Keratinocyte (primary cell): ENCODE results near the gene CORO1C. TPM values are rescaled to one million over a fixed set of nuclear protein-coding genes. Genes with fewer than 3 reads are reported as not detected.

Source experiments
- DNase-seq: peaks from one replicate; pipeline ENCODE4 v3.0.0-alpha.2; 2011; ENCODE audit warnings: low read depth, missing footprints, low spot score
- FAIRE-seq: peaks from 2 replicates; lab custom pipeline; 2011; peaks lifted over from hg19 to GRCh38; lab: Jason Lieb, UNC
- H2AFZ ChIP-seq: 2 replicates; pipeline ENCODE4 v1.6.0; 2012; ENCODE audit warnings: low read length, control low read depth, inconsistent platforms; ENCODE audit not compliant: control insufficient read depth
- H3K27ac ChIP-seq: 2 replicates; pipeline ENCODE4 v1.5.1; 2011; ENCODE audit warnings: low read length; ENCODE audit not compliant: control insufficient read depth, insufficient read depth
- H3K27me3 ChIP-seq: 3 replicates; pipeline ENCODE4 v1.6.0; 2011; ENCODE audit warnings: low read length; ENCODE audit not compliant: control insufficient read depth, insufficient read depth; ENCODE audit errors: extremely low read depth
- H3K36me3 ChIP-seq, 2 experiments: 2 replicates in 1 of 2; 3 replicates in 1 of 2; pipeline ENCODE4 v1.5.1; 2011; ENCODE audit warnings: low read length in 2 of 2, mild to moderate bottlenecking in 1 of 2; ENCODE audit not compliant: control insufficient read depth in 2 of 2, insufficient read depth in 2 of 2; ENCODE audit errors: extremely low read depth in 1 of 2
- H3K4me1 ChIP-seq: 3 replicates; pipeline ENCODE4 v1.5.1; 2011; ENCODE audit warnings: low read length; ENCODE audit not compliant: control insufficient read depth, insufficient read depth; ENCODE audit errors: extremely low read depth
- H3K4me2 ChIP-seq: 3 replicates; pipeline ENCODE4 v1.6.0; 2011; ENCODE audit warnings: low read depth, low read length; ENCODE audit not compliant: control insufficient read depth, insufficient read depth; ENCODE audit errors: extremely low read depth
- H3K4me3 ChIP-seq, 3 experiments: fragments of 200-600 bp in 1 of 3; sonication (generic) in 1 of 3; 2 replicates in 2 of 3; 3 replicates in 1 of 3; pipeline ENCODE4 v1.5.1; 2011 to 2016; ENCODE audit warnings: low read length in 3 of 3, mild to moderate bottlenecking in 3 of 3, control low read depth in 2 of 3, inconsistent platforms in 1 of 3, low read depth in 1 of 3, mixed read lengths in 1 of 3, mixed run types in 1 of 3, moderate library complexity in 1 of 3; ENCODE audit not compliant: control insufficient read depth in 2 of 3, insufficient read depth in 2 of 3; ENCODE audit errors: extremely low read depth in 1 of 3
- H3K79me2 ChIP-seq: 2 replicates; pipeline ENCODE4 v1.6.0; 2012; ENCODE audit warnings: low read length; ENCODE audit not compliant: control insufficient read depth, insufficient read depth
- H3K9ac ChIP-seq: 3 replicates; pipeline ENCODE4 v1.6.0; 2011; ENCODE audit warnings: low read length; ENCODE audit not compliant: control insufficient read depth, insufficient read depth; ENCODE audit errors: extremely low read depth
- H3K9me1 ChIP-seq: 3 replicates; pipeline ENCODE4 v1.6.0; 2011; ENCODE audit warnings: low read length; ENCODE audit not compliant: control insufficient read depth, insufficient read depth; ENCODE audit errors: extremely low read depth
- H3K9me3 ChIP-seq: 2 replicates; pipeline ENCODE4 v1.5.1; 2012; ENCODE audit warnings: low read depth, low read length; ENCODE audit not compliant: control insufficient read depth
- H4K20me1 ChIP-seq: 3 replicates; pipeline ENCODE4 v1.6.0; 2011; ENCODE audit warnings: low read length; ENCODE audit not compliant: control insufficient read depth, insufficient read depth; ENCODE audit errors: extremely low read depth
- EZH2 ChIP-seq: IDR thresholded peaks from one replicate; pipeline ENCODE4 v1.6.1; 2012; ENCODE audit warnings: inconsistent platforms, mild to moderate bottlenecking, low read length, moderate library complexity
- dilution Hi-C: fragments of 300-500 bp; cut with MboI; formaldehyde crosslinking; loops from one replicate; pipeline ENCODE4 v1.7.0; 2020; ENCODE audit warnings: low sequenced_read_pairs; ENCODE audit not compliant: extremely low pct_ligation_motif_present
- polyA plus RNA-seq, 5 experiments: library from polyadenylated mRNA; depleted of rRNA in 3 of 5; stranded (reverse) in 3 of 5; stranded (forward) in 1 of 5; unstranded in 1 of 5; fragments of >200 nt; gene quantifications; 1 replicate in 1 of 5; 2 replicates in 3 of 5; 3 replicates in 1 of 5; pipeline versions ENCODE4 v1.2.1 to v1.2.3, GENCODE V29; 2011 to 2012; ENCODE audit warnings: missing spikeins in 2 of 5, low read depth in 1 of 5, low replicate concordance in 1 of 5
- TF ChIP-seq, protein P1 (sequence below), 3 experiments: IDR thresholded peaks in 1 of 3; conservative IDR thresholded peaks in 1 of 3; optimal IDR thresholded peaks in 1 of 3; 2 replicates in 2 of 3; 3 replicates in 1 of 3; pipeline versions ENCODE3 to v1.5.1; 2011; ENCODE audit warnings: low read length in 3 of 3, mild to moderate bottlenecking in 3 of 3, moderate library complexity in 2 of 3, control low read depth in 1 of 3, inconsistent platforms in 1 of 3; ENCODE audit not compliant: insufficient read depth in 2 of 3; ENCODE audit errors: extremely low read depth in 1 of 3

The CORO1C gene
- polyA plus RNA-seq, 1 donor (not counting 4 experiments of a cell fraction or from before 2014, with no cell fraction given), result 283 TPM

DNA sequence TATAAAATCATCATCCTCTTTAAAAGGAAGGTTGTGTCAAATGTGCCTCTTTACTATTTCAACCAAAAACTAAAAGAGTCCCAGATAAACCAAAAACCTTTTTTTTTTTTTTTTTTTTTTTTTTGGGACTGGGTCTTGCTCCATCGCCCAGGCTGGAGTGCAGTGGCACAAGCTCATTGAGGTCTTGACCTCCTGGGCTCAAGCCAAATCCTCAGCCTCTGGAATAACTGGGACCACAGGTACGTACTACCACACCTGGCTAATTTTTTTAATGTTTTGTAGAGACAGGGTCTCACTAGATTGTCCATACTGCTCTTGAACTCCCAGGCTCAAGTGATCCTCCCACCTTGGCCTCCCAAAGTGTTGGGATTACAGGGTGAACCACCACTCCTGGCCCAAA lies 81.2 kb downstream of the CORO1C start:
- Histone ChIP-seq H3K79me2 (peaks cover 3% of the 10 kb centered on the region), H2AFZ (no peak overlapping the region), H3K4me1 (no peaks in the 10 kb centered on the region), H3K9ac (no peak overlapping the region), H3K9me3 (no peaks in the 10 kb centered on the region), H3K9me1 (no peaks in the 10 kb centered on the region), H4K20me1 (no peaks in the 10 kb centered on the region), H3K4me2 (no peak overlapping the region), H3K27ac (no peak overlapping the region), H3K27me3 (no peaks in the 10 kb centered on the region), H3K4me3 (no peak overlapping the region), H3K36me3 (peaks cover 47 to 57% of the 10 kb centered on the region in 2 experiments)
- no peak for DNase-seq
- FAIRE-seq, result no peak
- dilution Hi-C loops, result no loop called here
- TF ChIP-seq, protein P1, sequence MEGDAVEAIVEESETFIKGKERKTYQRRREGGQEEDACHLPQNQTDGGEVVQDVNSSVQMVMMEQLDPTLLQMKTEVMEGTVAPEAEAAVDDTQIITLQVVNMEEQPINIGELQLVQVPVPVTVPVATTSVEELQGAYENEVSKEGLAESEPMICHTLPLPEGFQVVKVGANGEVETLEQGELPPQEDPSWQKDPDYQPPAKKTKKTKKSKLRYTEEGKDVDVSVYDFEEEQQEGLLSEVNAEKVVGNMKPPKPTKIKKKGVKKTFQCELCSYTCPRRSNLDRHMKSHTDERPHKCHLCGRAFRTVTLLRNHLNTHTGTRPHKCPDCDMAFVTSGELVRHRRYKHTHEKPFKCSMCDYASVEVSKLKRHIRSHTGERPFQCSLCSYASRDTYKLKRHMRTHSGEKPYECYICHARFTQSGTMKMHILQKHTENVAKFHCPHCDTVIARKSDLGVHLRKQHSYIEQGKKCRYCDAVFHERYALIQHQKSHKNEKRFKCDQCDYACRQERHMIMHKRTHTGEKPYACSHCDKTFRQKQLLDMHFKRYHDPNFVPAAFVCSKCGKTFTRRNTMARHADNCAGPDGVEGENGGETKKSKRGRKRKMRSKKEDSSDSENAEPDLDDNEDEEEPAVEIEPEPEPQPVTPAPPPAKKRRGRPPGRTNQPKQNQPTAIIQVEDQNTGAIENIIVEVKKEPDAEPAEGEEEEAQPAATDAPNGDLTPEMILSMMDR (optimal IDR thresholded peaks at IDR 0.05 in 1 of 3, IDR thresholded peaks at IDR 0.05 in 1 of 3, conservative IDR thresholded peaks at IDR 0.05 in 1 of 3; ENCODE audit: extremely low read depth in 1 of 3, insufficient read depth in 2 of 3, low read length in 3 of 3), result no peak
- TF ChIP-seq EZH2, result no peak

DNA sequence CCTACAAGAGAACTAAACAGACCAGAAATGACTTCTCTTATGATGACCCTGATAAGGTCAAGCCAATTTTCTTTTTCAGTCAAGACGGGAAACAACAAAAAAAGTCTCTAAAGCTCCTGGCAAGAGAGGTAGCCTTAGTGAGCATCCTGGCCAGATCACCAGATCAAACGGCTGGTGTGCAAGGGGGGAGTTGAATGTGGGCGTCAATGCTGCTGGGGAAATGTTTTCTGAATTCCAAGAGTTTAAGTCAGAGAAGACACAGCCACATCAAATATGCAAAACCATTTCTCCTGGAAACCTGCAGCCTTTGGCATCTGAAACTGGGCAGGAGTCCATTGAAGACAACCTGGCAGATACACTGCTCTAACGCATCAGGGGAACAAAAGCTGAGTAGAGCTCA lies 81.6 kb downstream of the CORO1C start:
- H3K4me3 ChIP-seq, result no peak overlapping the region
- H3K4me1 ChIP-seq, result no peaks in the 10 kb centered on the region
- H2AFZ ChIP-seq, result no peak overlapping the region
- no peaks in the 10 kb centered on the region for H3K9me3 ChIP-seq
- no peaks in the 10 kb centered on the region for H3K27me3 ChIP-seq
- DNase-seq, result no peak
- no peaks in the 10 kb centered on the region for H3K9me1 ChIP-seq
- H3K36me3 ChIP-seq, result peaks cover 48 to 61% of the 10 kb centered on the region in 2 experiments
- peaks cover 3% of the 10 kb centered on the region for H3K79me2 ChIP-seq
- FAIRE-seq, result no peak
- no peak overlapping the region for H3K9ac ChIP-seq
- H3K27ac ChIP-seq, result no peak overlapping the region
- no peaks in the 10 kb centered on the region for H4K20me1 ChIP-seq
- dilution Hi-C loops, result no loop called here
- H3K4me2 ChIP-seq, result no peak overlapping the region
- TF ChIP-seq, protein P1 (optimal IDR thresholded peaks at IDR 0.05 in 1 of 3, IDR thresholded peaks at IDR 0.05 in 1 of 3, conservative IDR thresholded peaks at IDR 0.05 in 1 of 3; ENCODE audit: extremely low read depth in 1 of 3, insufficient read depth in 2 of 3, low read length in 3 of 3), result no peak
- TF ChIP-seq EZH2, result no peak
